ENCODE results near the gene STT3B.

- TF ChIP-seq CTCF (IDR thresholded peaks at IDR 0.05) (no peak), ZFX (IDR thresholded peaks at IDR 0.05; ENCODE audit: borderline replicate concordance) (no peak)
Observed at GRCh38 chr3:31509147-31509728, 23.5 kb upstream of the STT3B start.

Measured in 22Rv1 (cell line).